Mesenchymal stem cell (in vitro differentiated cells and primary cell): ENCODE measurements around the gene MAT1A.
A peak's percentile ranks its signal among the peaks of the same experiment; 100 is the strongest.
"Not testable (repeated sequence)": the region's sequence is repeated elsewhere in the genome, so short reads cannot be mapped to it uniquely, and the experiment has no call there.

Experiments
- DNase-seq: peaks from one replicate; pipeline ENCODE4 v3.0.0-alpha.2; 2013
- H2AFZ ChIP-seq: one replicate; pipeline ENCODE4 v1.6.1; 2013; ENCODE audit warnings: low read depth, mild to moderate bottlenecking, control low read depth, inconsistent platforms, low read length, moderate library complexity
- H2AK5ac ChIP-seq: 2 replicates; pipeline ENCODE4 v1.6.1; 2013; ENCODE audit warnings: low read length, moderate library complexity, mild to moderate bottlenecking, inconsistent platforms; ENCODE audit not compliant: severe bottlenecking
- H2BK120ac ChIP-seq: one replicate; pipeline ENCODE4 v1.6.1; 2013; ENCODE audit warnings: low read depth, mild to moderate bottlenecking, inconsistent platforms, low read length, moderate library complexity
- H2BK12ac ChIP-seq, 2 experiments: one replicate each; pipeline ENCODE4 v1.6.1; 2013; ENCODE audit warnings: inconsistent platforms in 2 of 2, low read length in 2 of 2, mild to moderate bottlenecking in 2 of 2, moderate library complexity in 2 of 2, control low read depth in 1 of 2
- H2BK15ac ChIP-seq: one replicate; pipeline ENCODE4 v1.6.1; 2013; ENCODE audit warnings: mild to moderate bottlenecking, low read depth, inconsistent platforms; ENCODE audit not compliant: poor library complexity, severe bottlenecking
- H2BK5ac ChIP-seq: 2 replicates; pipeline ENCODE4 v1.6.1; 2013; ENCODE audit warnings: low read depth, mild to moderate bottlenecking, low read length, control low read depth, inconsistent platforms; ENCODE audit not compliant: poor library complexity, severe bottlenecking
- H3K14ac ChIP-seq, 2 experiments: one replicate each; pipeline ENCODE4 v1.6.1; 2013; ENCODE audit warnings: inconsistent platforms in 2 of 2, low read length in 2 of 2, control low read depth in 1 of 2, mild to moderate bottlenecking in 1 of 2, moderate library complexity in 1 of 2
- H3K18ac ChIP-seq, 2 experiments: one replicate each; pipeline ENCODE4 v1.6.1; 2013; ENCODE audit warnings: inconsistent platforms in 2 of 2, low read length in 2 of 2, control low read depth in 1 of 2, low read depth in 1 of 2, mild to moderate bottlenecking in 1 of 2
- H3K23ac ChIP-seq, 2 experiments: one replicate each; pipeline ENCODE4 v1.6.1; 2013; ENCODE audit warnings: inconsistent platforms in 2 of 2, low read length in 2 of 2, mild to moderate bottlenecking in 2 of 2, moderate library complexity in 2 of 2, control low read depth in 1 of 2
- H3K27ac ChIP-seq: 2 replicates; pipeline ENCODE4 v1.5.1; 2013; ENCODE audit warnings: mild to moderate bottlenecking, moderate library complexity, low read length, control low read depth, inconsistent platforms; ENCODE audit not compliant: poor library complexity, severe bottlenecking
- H3K27me3 ChIP-seq, 2 experiments: 2 replicates each; pipeline versions ENCODE4 v1.6.1 to v1.7.0; 2013; ENCODE audit warnings: low read length in 2 of 2, mild to moderate bottlenecking in 2 of 2, moderate library complexity in 2 of 2, control low read depth in 1 of 2, inconsistent platforms in 1 of 2; ENCODE audit not compliant: control insufficient read depth in 1 of 2, insufficient read depth in 1 of 2
- H3K36me3 ChIP-seq, 2 experiments: 2 replicates each; pipeline versions ENCODE4 v1.6.1 to v1.7.0; 2013; ENCODE audit warnings: low read length in 2 of 2, control low read depth in 1 of 2, inconsistent platforms in 1 of 2, low read depth in 1 of 2, mild to moderate bottlenecking in 1 of 2; ENCODE audit not compliant: insufficient read depth in 2 of 2, control insufficient read depth in 1 of 2
- H3K4ac ChIP-seq, 2 experiments: one replicate each; pipeline ENCODE4 v1.6.1; 2013; ENCODE audit warnings: inconsistent platforms in 2 of 2, low read length in 2 of 2, mild to moderate bottlenecking in 2 of 2, moderate library complexity in 2 of 2, control low read depth in 1 of 2, low read depth in 1 of 2
- H3K4me1 ChIP-seq: 2 replicates; pipeline ENCODE4 v1.6.1; 2013; ENCODE audit warnings: low read depth, low read length, control low read depth; ENCODE audit not compliant: control insufficient read depth, insufficient read depth
- H3K4me2 ChIP-seq: 2 replicates; pipeline ENCODE4 v1.6.1; 2013; ENCODE audit warnings: low read length, mild to moderate bottlenecking, inconsistent platforms; ENCODE audit not compliant: poor library complexity, severe bottlenecking
- H3K4me3 ChIP-seq, 2 experiments: 2 replicates each; pipeline versions ENCODE4 v1.5.1 to v1.7.0; 2013; ENCODE audit warnings: low read length in 2 of 2, mild to moderate bottlenecking in 2 of 2, control low read depth in 1 of 2, low read depth in 1 of 2; ENCODE audit not compliant: insufficient read depth in 1 of 2
- H3K79me1 ChIP-seq: replicated peaks from 2 replicates; pipeline ENCODE4 v1.6.1; 2013; ENCODE audit warnings: mild to moderate bottlenecking, control low read depth, low read length, inconsistent platforms; ENCODE audit not compliant: poor library complexity, severe bottlenecking
- H3K9ac ChIP-seq: 2 replicates; pipeline ENCODE4 v1.7.0; 2013; ENCODE audit warnings: mild to moderate bottlenecking, low read length, moderate library complexity
- H3K9me3 ChIP-seq: 2 replicates; pipeline ENCODE4 v1.7.0; 2013; ENCODE audit warnings: mild to moderate bottlenecking, low read length; ENCODE audit not compliant: control insufficient read depth
- H4K8ac ChIP-seq: one replicate; pipeline ENCODE4 v1.6.1; 2013; ENCODE audit warnings: inconsistent platforms, mild to moderate bottlenecking, low read length, moderate library complexity
- H4K91ac ChIP-seq: one replicate; pipeline ENCODE4 v1.6.1; 2013; ENCODE audit warnings: mild to moderate bottlenecking, low read length, inconsistent platforms
- WGBS: methylation state at CpG from one replicate; pipeline ENCODE4 v1.1.7; 2013; ENCODE audit warnings: mixed read lengths; 5-methylcytosine and 5-hydroxymethylcytosine counted together

The MAT1A gene

DNA sequence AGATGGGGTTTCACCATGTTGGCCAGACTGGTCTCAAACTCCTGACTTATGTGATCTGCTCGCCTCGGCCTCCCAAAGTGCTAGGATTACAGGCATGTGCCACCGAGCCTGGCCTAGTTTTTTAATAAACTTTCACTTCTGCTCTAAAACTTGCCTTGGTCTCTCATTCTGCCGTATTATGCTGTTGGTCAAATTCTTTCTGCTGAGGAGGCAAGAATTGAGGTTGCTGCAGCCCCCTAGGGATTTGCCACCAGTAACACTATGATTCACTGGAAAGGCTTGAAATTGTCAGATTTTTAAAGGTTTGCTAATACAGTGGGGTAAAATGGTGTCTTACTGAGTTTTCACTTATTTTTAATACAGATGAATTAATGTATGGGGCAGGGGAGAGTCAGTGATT is 62.7 kb downstream of the MAT1A start:
- not testable (repeated sequence) for H2BK15ac ChIP-seq, H3K23ac ChIP-seq, H2BK120ac ChIP-seq, H3K4me2 ChIP-seq, H3K18ac ChIP-seq, H3K79me1 ChIP-seq, H3K9me3 ChIP-seq, H4K91ac ChIP-seq, DNase-seq, H4K8ac ChIP-seq, H3K4ac ChIP-seq, H2AFZ ChIP-seq, H2AK5ac ChIP-seq, H3K4me3 ChIP-seq, H3K14ac ChIP-seq, H2BK12ac ChIP-seq, H3K27me3 ChIP-seq, H3K36me3 ChIP-seq, H3K4me1 ChIP-seq, H2BK5ac ChIP-seq
- Histone ChIP-seq H3K27ac (peak overlapping the region; percentile 69), H3K9ac (peak overlapping the region; percentile 64)
- WGBS: 65% methylated on average over 4 of the region's 4 CpGs

DNA sequence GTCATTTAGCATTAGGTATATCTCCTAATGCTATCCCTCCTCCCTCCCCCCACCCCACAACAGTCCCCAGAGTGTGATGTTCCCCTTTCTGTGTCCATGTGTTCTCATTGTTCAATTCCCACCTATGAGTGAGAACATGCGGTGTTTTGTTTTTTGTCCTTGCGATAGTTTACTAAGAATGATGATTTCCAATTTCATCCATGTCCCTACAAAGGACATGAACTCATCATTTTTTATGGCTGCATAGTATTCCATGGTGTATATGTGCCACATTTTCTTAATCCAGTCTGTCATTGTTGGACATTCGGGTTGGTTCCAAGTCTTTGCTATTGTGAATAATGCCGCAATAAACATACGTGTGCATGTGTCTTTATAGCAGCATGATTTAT is 66.4 kb downstream of the MAT1A start:
- not testable (repeated sequence) for H2AK5ac ChIP-seq, H2BK120ac ChIP-seq, H3K9ac ChIP-seq, H2BK12ac ChIP-seq, H3K14ac ChIP-seq, H3K4ac ChIP-seq, H3K23ac ChIP-seq, H3K18ac ChIP-seq, H3K4me1 ChIP-seq, DNase-seq, H2BK5ac ChIP-seq, H2BK15ac ChIP-seq, H3K9me3 ChIP-seq, H3K79me1 ChIP-seq, H2AFZ ChIP-seq, H3K36me3 ChIP-seq, H4K91ac ChIP-seq, H3K4me2 ChIP-seq, H3K27ac ChIP-seq, H3K4me3 ChIP-seq, H4K8ac ChIP-seq, H3K27me3 ChIP-seq
- no CpG with 5 or more reads among the region's 5 CpGs for WGBS
